ENCODE data around the gene KRT6C.

The KRT6C gene

GRCh38 chr12:52515319-52515646 is 41.7 kb upstream of the KRT6C start:
- H3K36me3 ChIP-seq (replicated peaks), result no peaks in the 10 kb centered on the region
- TF ChIP-seq CTCF (IDR thresholded peaks at IDR 0.05; ENCODE audit: low read depth, low read length, missing control alignments), result no peak
- no peaks in the 10 kb centered on the region for H3K27me3 ChIP-seq (replicated peaks)
- no peak for DNase-seq
- H3K27ac ChIP-seq, result no peak overlapping the region
- H3K4me3 ChIP-seq (ENCODE audit: low read depth, low read length), result no peak overlapping the region
- in situ Hi-C loops (cut with HindIII; ENCODE audit: low pct_ligation_motif_present, low sequenced_read_pairs), result no loop called here

DNA sequence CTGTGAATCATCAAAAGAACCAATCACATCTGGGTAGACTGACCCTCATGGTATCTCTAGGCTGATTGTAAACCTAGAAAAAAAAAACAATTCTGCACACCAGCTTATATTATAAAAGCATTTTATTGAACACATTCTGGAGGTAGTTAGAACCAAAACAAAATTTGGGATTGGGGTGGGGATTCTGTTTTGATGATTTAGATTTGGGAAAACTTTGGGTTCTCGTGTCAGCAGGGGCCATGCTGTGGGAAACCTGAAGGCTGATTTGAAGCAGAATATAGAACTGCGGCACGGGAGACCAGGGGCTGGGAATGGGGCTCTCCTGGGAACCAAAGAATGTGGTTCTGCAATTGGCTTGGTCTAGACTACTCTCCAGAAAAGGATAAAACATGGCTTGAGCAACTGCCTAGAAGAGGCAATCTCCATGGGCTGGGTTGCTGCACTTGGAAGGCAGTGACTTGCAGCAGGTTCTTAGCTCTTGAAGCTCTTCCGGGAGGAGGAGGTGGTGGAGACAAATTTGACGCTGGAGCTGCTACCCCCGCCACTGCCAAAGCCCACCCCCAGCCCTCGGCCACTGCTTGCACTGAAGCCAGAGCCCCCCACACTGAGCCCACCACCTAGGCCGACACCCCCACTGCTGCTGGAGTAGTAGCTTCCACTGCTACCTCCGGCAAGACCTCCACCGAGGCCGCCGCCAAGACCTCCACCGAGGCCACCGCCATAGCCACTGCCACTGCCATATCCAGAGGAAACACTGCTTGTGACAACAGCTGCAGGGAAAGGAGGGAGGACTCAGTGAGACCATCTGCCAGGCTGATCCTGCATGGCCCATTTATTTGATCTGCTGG is 41.1 kb upstream of the KRT6C start:
- H3K4me3 ChIP-seq (ENCODE audit: low read depth, low read length), result no peak overlapping the region
- no peak overlapping the region for H3K27ac ChIP-seq
- no peak for DNase-seq
- in situ Hi-C loops (cut with HindIII; ENCODE audit: low pct_ligation_motif_present, low sequenced_read_pairs), result no loop called here
- H3K27me3 ChIP-seq (replicated peaks), result no peaks in the 10 kb centered on the region
- no peaks in the 10 kb centered on the region for H3K36me3 ChIP-seq (replicated peaks)
- no peak for TF ChIP-seq CTCF (IDR thresholded peaks at IDR 0.05; ENCODE audit: low read depth, low read length, missing control alignments)

DNA sequence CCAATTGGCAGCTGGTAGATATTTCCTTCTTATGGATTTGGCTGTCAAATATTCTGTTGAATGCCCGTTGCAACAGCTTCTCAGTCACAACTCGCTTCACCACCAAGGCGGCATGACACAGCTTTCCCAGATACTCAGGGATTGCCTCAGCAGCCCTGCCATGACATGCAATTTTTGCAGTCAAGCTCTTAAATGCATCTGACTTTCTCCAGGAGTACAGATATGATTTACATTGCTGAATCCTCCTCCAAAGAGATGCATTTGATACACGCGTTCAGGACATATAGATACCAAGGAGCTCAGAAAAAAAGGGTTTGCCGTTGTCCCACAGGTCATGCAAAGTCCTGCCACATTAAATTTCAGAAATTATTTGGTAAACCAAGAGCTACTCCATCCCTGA is 40.1 kb upstream of the KRT6C start:
- no peak for TF ChIP-seq CTCF (IDR thresholded peaks at IDR 0.05; ENCODE audit: low read depth, low read length, missing control alignments)
- no peaks in the 10 kb centered on the region for H3K36me3 ChIP-seq (replicated peaks)
- H3K27me3 ChIP-seq (replicated peaks), result no peaks in the 10 kb centered on the region
- no peak overlapping the region for H3K4me3 ChIP-seq (ENCODE audit: low read depth, low read length)
- no peak for DNase-seq
- in situ Hi-C loops (cut with HindIII; ENCODE audit: low pct_ligation_motif_present, low sequenced_read_pairs), result no loop called here
- no peak overlapping the region for H3K27ac ChIP-seq

DNA sequence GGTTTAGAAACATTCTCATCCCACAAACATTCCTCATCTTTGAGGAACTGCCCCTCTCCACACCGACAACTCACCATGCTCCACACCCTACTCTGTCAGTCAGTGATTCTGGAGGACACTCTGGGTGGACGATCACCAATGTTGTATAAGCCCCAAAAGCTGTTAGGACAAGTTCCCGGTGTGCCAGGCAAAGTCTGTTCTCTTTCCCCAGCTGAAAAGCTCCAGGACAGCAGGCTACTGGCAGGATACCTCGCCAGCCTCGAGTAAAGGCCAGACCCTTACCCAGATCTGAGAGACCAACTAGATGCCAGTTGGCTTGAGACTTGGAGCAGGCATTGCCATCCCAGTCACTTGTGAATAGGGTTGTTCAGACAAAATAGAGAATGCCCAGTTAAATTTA is 34.6 kb upstream of the KRT6C start:
- no peak for TF ChIP-seq CTCF (IDR thresholded peaks at IDR 0.05; ENCODE audit: low read depth, low read length, missing control alignments)
- no peak for DNase-seq
- H3K4me3 ChIP-seq (ENCODE audit: low read depth, low read length), result no peak overlapping the region
- H3K27me3 ChIP-seq (replicated peaks), result no peaks in the 10 kb centered on the region
- in situ Hi-C loops (cut with HindIII; ENCODE audit: low pct_ligation_motif_present, low sequenced_read_pairs), result no loop called here
- H3K27ac ChIP-seq, result no peak overlapping the region
- no peaks in the 10 kb centered on the region for H3K36me3 ChIP-seq (replicated peaks)

DNA sequence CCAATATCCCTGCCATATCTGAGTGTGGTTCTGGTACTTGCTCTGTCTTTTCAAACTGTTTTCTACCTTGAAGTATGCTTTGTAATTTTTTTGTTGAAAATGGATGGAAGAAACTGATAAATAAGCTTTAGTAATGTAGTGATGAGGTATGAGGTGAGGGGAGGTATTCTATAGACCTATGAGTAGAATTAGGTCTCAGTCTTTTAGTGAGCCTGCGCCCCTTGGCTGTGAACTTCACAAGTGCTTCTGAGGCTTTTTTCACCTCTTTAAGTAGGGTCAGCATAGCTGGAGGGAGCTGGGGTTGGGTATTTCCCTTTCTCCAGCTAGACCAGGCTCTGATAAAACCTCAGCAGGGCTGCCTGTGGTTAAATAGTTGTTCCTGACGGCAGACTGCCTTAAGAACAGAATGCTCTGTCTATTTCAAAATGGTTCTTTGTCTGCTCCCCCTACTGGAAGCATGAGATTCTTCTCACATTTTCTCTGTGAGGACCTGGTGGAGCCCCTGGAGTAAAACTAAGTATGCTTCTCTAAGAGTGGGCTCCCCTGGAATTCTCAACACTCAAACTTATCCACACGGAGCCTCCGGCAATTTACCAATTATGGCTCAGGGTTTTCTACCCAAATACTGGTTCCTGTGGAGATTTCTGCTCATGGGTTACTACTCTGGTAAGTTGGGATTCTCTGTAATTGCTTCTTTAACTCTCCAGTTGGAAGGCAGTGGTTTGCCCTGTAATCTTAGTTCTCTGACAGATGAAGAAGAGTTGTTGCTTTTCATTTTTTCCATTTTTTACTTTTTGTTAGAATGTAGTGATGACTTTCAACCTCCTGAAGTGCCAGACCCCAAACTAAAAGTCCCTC is 33.5 kb upstream of the KRT6C start:
- Histone ChIP-seq H3K27ac (no peak overlapping the region), H3K4me3 (ENCODE audit: low read depth, low read length) (no peak overlapping the region), H3K36me3 (replicated peaks) (no peaks in the 10 kb centered on the region), H3K27me3 (replicated peaks) (no peaks in the 10 kb centered on the region)
- peak; percentile 75 for TF ChIP-seq CTCF (IDR thresholded peaks at IDR 0.05; ENCODE audit: low read depth, low read length, missing control alignments)
- DNase-seq, result peak; percentile 78
- in situ Hi-C loops (cut with HindIII; ENCODE audit: low pct_ligation_motif_present, low sequenced_read_pairs), result no loop called here
